Endothelial cell of umbilical vein (primary cell): Measurements from ENCODE around the gene ABCF1. TPM values are rescaled to one million over a fixed set of nuclear protein-coding genes. Genes with fewer than 3 reads are reported as not detected.

Source experiments
- BruUV-seq: library from RNA; stranded (reverse); fragments of 400-500 nt; replicated peaks from 2 replicates; lab custom pipeline; 2021; lab: Mats Ljungman, UMichigan
- CTCF ChIA-PET: fragments of 300-600, 350-600 bp; sonication (Branson Sonifier 250); formaldehyde crosslinking; loops from one replicate; lab custom pipeline; 2021; ENCODE audit warnings: antibody characterized with exemption, inconsistent platforms; lab: Charles Lee
- POLR2A ChIA-PET: fragments of 300-600, 350-600 bp; sonication (Branson Sonifier 250); formaldehyde crosslinking; loops from one replicate; lab custom pipeline; 2021; ENCODE audit warnings: antibody characterized with exemption, inconsistent platforms; lab: Charles Lee
- DNase-seq: peaks from one replicate; pipeline ENCODE4 v3.0.0-alpha.2; 2011; ENCODE audit warnings: low read depth, low spot score
- FAIRE-seq: peaks from 2 replicates; lab custom pipeline; 2011; peaks lifted over from hg19 to GRCh38; lab: Jason Lieb, UNC
- H2AFZ ChIP-seq: 2 replicates; pipeline ENCODE4 v1.6.0; 2012; ENCODE audit warnings: low read depth, low read length, control low read depth, inconsistent platforms
- H3K27ac ChIP-seq: 2 replicates; pipeline ENCODE4 v1.5.1; 2011; ENCODE audit warnings: low read depth, mild to moderate bottlenecking, control low read depth, low read length, moderate library complexity; ENCODE audit not compliant: insufficient read depth
- H3K27me3 ChIP-seq, 2 experiments: 2 replicates each; pipeline versions ENCODE4 v1.6.0 to v1.6.1; 2011; ENCODE audit warnings: low read length in 2 of 2, mixed read lengths in 1 of 2; ENCODE audit not compliant: control insufficient read depth in 2 of 2, insufficient read depth in 2 of 2
- H3K36me3 ChIP-seq, 2 experiments: 2 replicates in 1 of 2; 3 replicates in 1 of 2; pipeline ENCODE4 v1.5.1; 2011; ENCODE audit warnings: low read length in 2 of 2, mild to moderate bottlenecking in 1 of 2, moderate library complexity in 1 of 2; ENCODE audit not compliant: control insufficient read depth in 2 of 2, insufficient read depth in 2 of 2; ENCODE audit errors: extremely low read depth in 1 of 2
- H3K4me1 ChIP-seq: 3 replicates; pipeline ENCODE4 v1.5.1; 2011; ENCODE audit warnings: mild to moderate bottlenecking, low read length; ENCODE audit not compliant: control insufficient read depth, insufficient read depth; ENCODE audit errors: extremely low read depth
- H3K4me2 ChIP-seq: 2 replicates; pipeline ENCODE4 v1.6.1; 2011; ENCODE audit warnings: low read length, control low read depth, mixed read lengths; ENCODE audit not compliant: insufficient read depth
- H3K4me3 ChIP-seq, 3 experiments: fragments of 200-600 bp in 1 of 3; sonication (generic), shearing (Covaris generic) in 1 of 3; replicated peaks in 1 of 3; 2 replicates each; pipeline ENCODE4 v1.5.1; 2011 to 2016; ENCODE audit warnings: control low read depth in 3 of 3, low read length in 3 of 3, mild to moderate bottlenecking in 2 of 3, inconsistent platforms in 1 of 3, low read depth in 1 of 3, moderate library complexity in 1 of 3; ENCODE audit not compliant: insufficient read depth in 1 of 3
- H3K79me2 ChIP-seq: 2 replicates; pipeline ENCODE4 v1.6.0; 2012; ENCODE audit warnings: low read length, inconsistent platforms; ENCODE audit not compliant: control insufficient read depth, insufficient read depth
- H3K9ac ChIP-seq: replicated peaks from 2 replicates; pipeline ENCODE3; 2011; ENCODE audit warnings: low read length, control low read depth; ENCODE audit not compliant: insufficient read depth; ENCODE audit errors: extremely low read depth
- H3K9me1 ChIP-seq: replicated peaks from 3 replicates; pipeline ENCODE4 v1.6.0; 2011; ENCODE audit warnings: mild to moderate bottlenecking, low read length; ENCODE audit not compliant: control insufficient read depth, insufficient read depth; ENCODE audit errors: extremely low read depth
- H3K9me3 ChIP-seq: replicated peaks from 2 replicates; pipeline ENCODE4 v1.5.1; 2012; ENCODE audit warnings: low read length, inconsistent platforms; ENCODE audit not compliant: control insufficient read depth, insufficient read depth
- H4K20me1 ChIP-seq: replicated peaks from 2 replicates; pipeline ENCODE3; 2011; ENCODE audit warnings: mild to moderate bottlenecking, low read length; ENCODE audit not compliant: control insufficient read depth, insufficient read depth; ENCODE audit errors: extremely low read depth
- CTCF ChIP-seq, 2 donors: IDR thresholded peaks; 1 replicate in 1 of 2; 2 replicates in 1 of 2; pipeline ENCODE4 v1.5.1; 2011; ENCODE audit warnings: low read length in 2 of 2, mild to moderate bottlenecking in 2 of 2, moderate library complexity in 2 of 2, control low read depth in 1 of 2, inconsistent platforms in 1 of 2, low read depth in 1 of 2; ENCODE audit not compliant: insufficient read depth in 1 of 2; ENCODE audit errors: extremely low read depth in 1 of 2
- EZH2 ChIP-seq: IDR thresholded peaks from 2 replicates; pipeline ENCODE4 v1.6.1; 2012; ENCODE audit warnings: borderline replicate concordance, low read depth, mild to moderate bottlenecking, moderate library complexity, low read length, inconsistent platforms; ENCODE audit not compliant: severe bottlenecking
- FOS ChIP-seq: IDR thresholded peaks from 2 replicates; pipeline ENCODE4 v1.6.1; 2011; ENCODE audit warnings: mild to moderate bottlenecking, low read length, moderate library complexity, borderline replicate concordance; ENCODE audit not compliant: insufficient read depth
- POLR2A ChIP-seq: IDR thresholded peaks from 2 replicates; pipeline ENCODE4 v1.6.1; 2012; ENCODE audit warnings: low read depth, mild to moderate bottlenecking, control low read depth, low read length
- POLR2AphosphoS5 ChIP-seq: IDR thresholded peaks from 2 replicates; pipeline ENCODE4 v1.6.1; 2012; ENCODE audit warnings: low read depth, mild to moderate bottlenecking, control low read depth, low read length, moderate library complexity; ENCODE audit not compliant: insufficient read depth
- dilution Hi-C: fragments of 300-500 bp; cut with MboI; formaldehyde crosslinking; loops from one replicate; pipeline ENCODE4 v1.15.0; 2019; ENCODE audit warnings: low sequenced_read_pairs; ENCODE audit not compliant: extremely low pct_ligation_motif_present
- intact Hi-C: fragments of 100-400 bp; cut with micrococcal nuclease; formaldehyde crosslinking; loops from one replicate; pipeline ENCODE4 v1.10.0; 2022
- polyA plus RNA-seq, 4 experiments: library from polyadenylated mRNA; depleted of rRNA in 3 of 4; stranded (reverse) in 3 of 4; unstranded in 1 of 4; fragments of >200 nt; gene quantifications; 2 replicates each; pipeline versions ENCODE4 v1.2.1 to v1.2.3, GENCODE V29; 2011 to 2012; ENCODE audit warnings: missing spikeins in 1 of 4
- total RNA-seq: library from RNA; stranded (reverse); gene quantifications from 2 replicates; pipeline ENCODE4 v1.2.3, GENCODE V29; 2021
- TF ChIP-seq, protein P1 (sequence below): IDR thresholded peaks from 2 replicates; pipeline ENCODE4 v1.6.1; 2011; ENCODE audit not compliant: insufficient read depth, insufficient read length

Gene ABCF1
- total and polyA plus RNA-seq, 2 donors (not counting 3 experiments of a cell fraction or from before 2014, with no cell fraction given) = 34.0 to 60.3 TPM

DNA sequence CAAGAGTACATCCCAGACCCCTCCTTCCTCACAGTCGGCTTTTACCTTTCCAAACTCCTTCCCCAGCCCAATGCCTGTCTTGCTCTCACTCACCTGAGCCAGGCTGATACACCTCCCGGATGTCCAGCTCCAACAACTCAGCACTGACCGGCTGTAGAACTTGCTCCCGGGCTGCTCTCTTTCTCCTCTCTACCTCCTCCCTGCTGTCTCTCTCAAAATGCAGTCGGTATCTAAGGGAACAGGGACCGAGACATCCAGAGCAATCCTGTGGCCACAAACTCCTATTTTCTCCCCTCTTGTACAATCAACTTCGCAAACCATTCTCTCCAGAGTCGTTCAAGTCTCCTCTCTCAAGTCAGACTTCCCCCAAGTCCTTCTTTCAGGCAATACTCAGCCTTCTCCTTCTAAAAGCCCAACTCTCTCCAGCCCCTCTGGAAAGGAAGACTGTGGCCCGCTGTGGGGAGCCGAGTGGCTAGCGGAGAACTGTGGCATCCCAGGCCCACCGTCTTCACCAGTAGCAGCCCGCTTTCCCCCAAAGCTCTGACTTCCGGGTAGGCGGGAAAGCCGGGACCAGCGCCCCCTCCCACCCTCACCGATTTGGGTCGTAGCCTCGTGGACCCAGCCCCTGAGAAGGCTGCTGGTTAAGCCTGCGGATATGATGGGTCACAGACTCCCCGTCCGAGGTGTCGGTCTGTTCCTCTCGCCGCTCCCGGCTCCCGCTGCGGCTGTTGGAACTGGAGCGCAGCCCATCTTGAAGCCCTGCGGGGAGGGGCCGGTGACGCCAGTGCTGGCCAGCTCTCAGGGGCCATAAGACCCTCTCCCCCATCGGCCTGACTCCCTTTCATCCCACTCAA lies 16.1 kb upstream of the ABCF1 start:
- H3K79me2 ChIP-seq = peaks cover 16% of the 10 kb centered on the region
- ChIA-PET POLR2A (no interaction called here), CTCF (interaction anchor here (0.9 to 4.9 kb wide), 8 partner anchors 11 to 175 kb away, joined by 3 to 65 read pairs (median 5); no protein-coding TSS in a partner anchor)
- dilution Hi-C loops (no loop called here), intact Hi-C loops (loop anchor here (1.0 kb wide), 1 partner anchor 11 kb away; no protein-coding TSS in a partner anchor)
- H3K4me3 ChIP-seq = peak overlapping the region; percentile 39 to 93 (median 52)
- peaks cover 19% of the 10 kb centered on the region for H3K4me1 ChIP-seq
- H3K9me1 ChIP-seq = no peaks in the 10 kb centered on the region
- no TSS peak for BruUV-seq
- DNase-seq (no peak), FAIRE-seq (peak; percentile 46)
- H3K9me3 ChIP-seq = no peaks in the 10 kb centered on the region
- H3K27me3 ChIP-seq = no peaks in the 10 kb centered on the region
- H3K4me2 ChIP-seq = peak overlapping the region; percentile 83
- peak; percentile 20 for TF ChIP-seq POLR2AphosphoS5
- no peak for TF ChIP-seq CTCF (IDR thresholded peaks at IDR 0.05; ENCODE audit: extremely low read depth in 1 of 2, insufficient read depth in 1 of 2, low read depth in 1 of 2, low read length in 2 of 2)
- no peak for TF ChIP-seq EZH2
- TF ChIP-seq POLR2A = peak; percentile 14
- TF ChIP-seq, protein P1, sequence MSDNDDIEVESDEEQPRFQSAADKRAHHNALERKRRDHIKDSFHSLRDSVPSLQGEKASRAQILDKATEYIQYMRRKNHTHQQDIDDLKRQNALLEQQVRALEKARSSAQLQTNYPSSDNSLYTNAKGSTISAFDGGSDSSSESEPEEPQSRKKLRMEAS = no peak
- no peak for TF ChIP-seq FOS
- peak overlapping the region; percentile 84 for H3K27ac ChIP-seq
- no peaks in the 10 kb centered on the region for H4K20me1 ChIP-seq
- H2AFZ ChIP-seq = peak overlapping the region; percentile 94
- H3K9ac ChIP-seq = peak overlapping the region; percentile 86
- peaks cover 0 to 17% of the 10 kb centered on the region in 2 experiments for H3K36me3 ChIP-seq
